Stimulated activated CD4-positive, alpha-beta T cell treated with anti-CD3 and anti-CD28 coated beads, Interleukin-1b, Interleukin-23, amount 100 ng/mL, for 24 hours (primary cell): ENCODE data around the gene DEDD2.

Source experiments
- DNase-seq, 4 experiments: peaks; one replicate each; pipeline ENCODE4 v3.0.0-alpha.2; 2020; ENCODE audit warnings: low read depth in 4 of 4, low spot score in 1 of 4

The DEDD2 gene

DNA sequence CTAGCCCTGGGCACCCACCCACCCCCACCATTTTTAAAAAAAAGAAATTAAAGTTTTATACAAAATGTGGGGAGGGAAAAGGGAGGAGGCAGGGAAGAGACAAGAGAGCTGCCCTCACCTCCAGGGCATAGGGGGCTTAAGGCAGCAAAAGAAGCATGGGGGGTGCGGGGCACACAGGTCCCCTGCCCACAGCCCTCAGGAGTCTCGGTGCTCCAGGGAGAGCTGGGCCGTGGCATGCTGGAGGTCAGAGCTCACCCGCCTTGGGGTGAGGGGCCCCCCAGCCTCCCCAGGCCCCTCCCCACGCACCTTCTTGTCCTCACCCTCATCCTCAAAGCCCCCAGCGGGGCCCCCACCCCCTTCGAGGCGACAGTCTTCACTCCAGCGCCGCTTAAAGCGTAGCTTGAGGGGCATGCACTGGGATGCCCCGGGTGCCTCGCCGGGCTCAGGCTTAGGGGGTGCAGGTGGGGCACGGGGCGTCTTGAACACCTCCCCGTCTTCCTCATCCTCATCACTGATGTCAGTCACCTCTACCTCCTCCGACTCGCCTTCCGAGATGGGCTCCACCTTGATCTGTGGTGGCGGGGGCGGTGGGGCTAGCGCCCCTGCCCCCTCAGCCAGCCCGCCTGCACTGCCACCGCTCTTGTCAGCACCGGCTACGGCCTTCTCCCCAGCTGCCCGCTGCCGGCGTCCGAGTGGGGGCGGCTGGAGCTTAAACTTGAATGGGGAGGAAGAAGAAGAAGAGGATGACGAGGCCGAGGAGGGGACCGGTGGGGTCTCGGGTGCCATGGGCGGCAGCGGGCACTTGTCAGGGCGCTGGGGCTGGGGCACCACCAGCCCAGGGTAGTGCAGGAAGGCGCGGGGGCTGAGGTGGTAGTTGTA, 31.0 kb upstream of the DEDD2 start:
- DNase-seq = no peak

DNA sequence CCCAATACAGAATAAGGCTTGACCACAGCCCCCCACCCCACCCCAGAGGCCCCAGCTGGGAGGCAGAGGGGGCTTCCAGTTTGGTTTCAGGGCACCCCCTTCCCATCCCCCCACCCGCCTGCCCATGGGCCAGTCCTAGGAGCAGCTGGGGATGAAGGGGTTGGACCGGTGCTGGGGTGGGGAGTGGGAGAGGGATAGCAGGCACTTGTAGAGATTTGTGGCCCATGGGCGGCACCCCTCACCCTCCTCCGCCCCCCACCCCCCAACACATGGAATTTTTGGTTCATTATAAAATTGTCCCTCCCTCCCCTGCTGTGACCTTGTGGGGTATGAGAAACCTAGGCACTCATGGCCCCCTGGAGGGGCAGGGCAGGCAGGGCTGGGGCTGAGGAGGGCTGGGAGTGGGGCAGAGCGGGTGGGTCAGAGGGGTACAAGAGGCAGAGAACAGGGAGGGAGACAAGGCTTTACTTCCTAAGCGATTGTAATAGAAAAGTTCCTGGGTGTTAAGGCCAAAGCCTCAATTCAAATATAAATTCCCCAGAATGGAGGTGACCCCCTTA, 30.2 kb upstream of the DEDD2 start:
- DNase-seq = no peak

DNA sequence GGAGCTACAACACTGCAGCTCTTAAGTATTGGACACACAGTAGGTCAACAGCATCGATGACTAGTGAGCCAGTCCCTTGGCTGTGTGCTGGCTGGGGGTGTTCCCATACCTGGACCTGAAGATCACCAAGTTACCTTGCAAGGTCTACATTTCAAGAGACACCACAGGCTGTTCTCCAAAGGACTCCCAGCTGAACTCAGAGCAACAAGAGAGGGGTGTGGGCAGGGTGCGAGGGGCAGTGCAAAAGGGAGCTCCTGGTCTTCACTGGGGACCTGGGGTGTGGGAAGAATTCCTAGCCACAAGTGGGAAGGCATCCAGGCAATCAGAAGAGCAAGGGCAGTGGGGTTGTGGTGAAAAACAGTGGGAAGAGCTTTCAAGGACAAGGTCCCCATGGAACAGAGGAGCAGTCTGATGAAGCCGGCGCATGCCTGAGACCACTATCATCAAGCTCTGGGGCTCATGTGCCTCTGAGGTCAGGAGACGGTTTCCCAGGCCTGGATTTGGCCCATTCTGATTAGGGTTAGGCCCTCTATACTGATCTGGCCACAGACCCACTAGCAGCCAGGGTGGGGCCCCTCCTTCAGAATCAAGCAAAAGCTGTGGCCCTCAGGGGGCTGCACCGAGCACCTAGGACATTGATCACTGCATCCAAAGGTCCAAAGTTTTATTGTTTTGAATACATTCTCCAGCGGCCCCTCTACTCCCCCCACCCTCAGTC, 29.6 kb upstream of the DEDD2 start:
- DNase-seq = no peak

- DNase-seq = no peak
Observed at GRCh38 chr19:42246143-42246921, 28.9 kb upstream of the DEDD2 start.

DNA sequence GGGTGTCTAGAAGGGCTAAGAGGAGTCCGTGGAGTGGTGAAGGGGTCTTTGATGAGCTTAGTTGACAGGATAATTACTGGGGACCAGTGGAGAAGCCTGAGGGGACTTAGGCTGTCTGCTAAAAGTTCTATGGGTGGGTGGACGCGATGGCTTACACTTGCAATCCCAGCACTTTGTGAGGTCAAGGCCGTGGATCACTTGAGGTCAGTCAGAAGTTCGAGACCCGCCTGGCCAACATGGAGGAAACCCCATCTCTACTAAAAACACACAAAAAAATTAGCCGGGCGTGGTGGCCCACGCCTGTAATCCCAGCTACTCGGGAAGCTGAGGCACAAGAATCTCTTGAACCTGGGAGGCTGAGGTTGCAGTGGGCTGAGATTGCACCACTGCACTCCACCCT, 27.8 kb upstream of the DEDD2 start:
- DNase-seq = no peak

DNA sequence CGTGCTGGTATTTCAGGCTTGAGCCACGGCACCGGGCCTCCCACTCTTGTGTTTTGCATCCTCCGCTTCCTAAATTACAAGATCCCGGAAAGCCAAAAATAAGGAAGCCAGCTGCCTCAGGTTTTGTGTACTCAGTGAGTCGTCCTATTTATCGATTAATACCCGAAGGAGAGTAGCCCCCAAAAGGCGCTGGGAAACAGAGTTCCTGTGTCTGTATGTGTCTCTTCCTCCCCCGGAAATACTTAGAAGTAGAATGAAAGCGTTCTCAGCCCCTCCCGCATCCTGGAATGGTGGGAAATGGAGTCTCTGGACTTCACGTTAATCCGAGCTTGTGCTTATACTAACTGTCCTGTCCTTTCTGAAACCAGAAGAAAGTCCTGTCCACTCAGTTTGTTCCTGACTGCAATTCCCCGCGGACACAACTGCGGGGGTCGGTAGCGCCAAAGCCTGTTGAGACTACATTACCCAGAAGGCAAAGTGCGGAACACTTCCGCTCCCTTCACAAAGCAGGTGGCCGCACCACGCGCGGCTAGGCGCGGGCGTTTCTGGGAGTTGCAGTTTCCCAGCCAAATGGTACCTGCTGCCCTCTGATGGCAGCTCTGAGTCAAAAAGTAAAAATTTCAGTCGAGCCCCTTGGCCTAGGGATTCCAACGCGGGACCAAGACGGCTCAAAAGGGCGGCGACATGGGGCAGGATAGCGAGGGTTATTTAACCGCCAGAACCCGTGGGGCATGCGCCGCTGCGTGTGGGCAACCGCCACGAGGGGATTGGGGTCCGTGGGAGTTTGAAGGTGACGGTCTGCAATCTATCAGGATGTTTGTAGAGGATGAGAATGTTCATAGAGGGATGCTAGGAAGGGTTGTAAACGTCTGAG, 27.1 kb upstream of the DEDD2 start:
- peak; percentile 74 to 90 (median 84) for DNase-seq

GRCh38 chr19:42242512-42243409, 25.3 kb upstream of the DEDD2 start, which contains the start of gene GSK3A:
GSK3A (minus strand) TSS chr19:42242602; CDS start chr19:42242465, 137 bp downstream.
- peak; percentile 82 to 93 (median 90) for DNase-seq

GRCh38 chr19:42242069-42242511, 24.6 kb upstream of the DEDD2 start:
- no peak for DNase-seq

DNA sequence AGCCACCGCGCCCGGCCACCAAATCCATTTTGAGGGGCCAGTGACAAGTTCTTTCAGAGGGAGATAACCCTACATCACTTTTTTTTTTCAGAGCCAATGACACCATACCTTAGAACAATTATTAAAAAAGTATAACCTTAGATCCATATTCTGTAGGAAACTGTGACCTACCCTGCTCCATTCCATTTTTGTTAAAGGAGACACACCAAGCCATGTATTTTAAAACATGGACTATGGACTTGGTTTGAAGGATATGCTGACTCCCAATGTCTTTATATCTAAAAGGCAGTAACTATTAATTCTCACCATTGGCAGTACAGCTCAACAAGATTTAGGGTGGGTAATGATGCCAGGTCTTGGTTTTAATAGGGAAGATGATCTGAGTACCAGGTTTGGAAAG, 23.8 kb upstream of the DEDD2 start:
- DNase-seq = no peak

- DNase-seq = no peak
Observed at GRCh38 chr19:42239544-42240220, 22.2 kb upstream of the DEDD2 start.

DNA sequence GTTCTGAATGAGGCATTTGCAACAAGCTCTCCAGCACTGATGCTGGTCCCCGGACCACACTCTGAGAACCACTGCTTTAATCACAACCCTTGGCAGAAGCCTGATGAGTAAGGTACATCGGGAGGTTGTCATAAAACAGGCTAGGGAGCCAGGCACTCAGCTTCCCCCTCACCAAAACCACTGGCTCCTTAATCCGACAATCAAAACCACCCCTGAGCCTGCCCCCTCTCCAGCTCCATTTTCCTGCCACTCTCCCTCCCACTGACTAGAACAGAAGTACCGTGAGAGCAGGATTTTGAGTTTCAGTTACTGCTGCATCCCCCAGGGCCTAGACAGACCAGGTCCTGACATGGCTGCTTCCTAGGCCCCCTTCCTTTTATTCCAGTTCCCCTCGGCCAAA, 17.7 kb upstream of the DEDD2 start:
- DNase-seq = no peak

GRCh38 chr19:42234364-42234763, 16.9 kb upstream of the DEDD2 start:
- DNase-seq = no peak

- no peak for DNase-seq
Observed at GRCh38 chr19:42233678-42234292, 16.3 kb upstream of the DEDD2 start.

DNA sequence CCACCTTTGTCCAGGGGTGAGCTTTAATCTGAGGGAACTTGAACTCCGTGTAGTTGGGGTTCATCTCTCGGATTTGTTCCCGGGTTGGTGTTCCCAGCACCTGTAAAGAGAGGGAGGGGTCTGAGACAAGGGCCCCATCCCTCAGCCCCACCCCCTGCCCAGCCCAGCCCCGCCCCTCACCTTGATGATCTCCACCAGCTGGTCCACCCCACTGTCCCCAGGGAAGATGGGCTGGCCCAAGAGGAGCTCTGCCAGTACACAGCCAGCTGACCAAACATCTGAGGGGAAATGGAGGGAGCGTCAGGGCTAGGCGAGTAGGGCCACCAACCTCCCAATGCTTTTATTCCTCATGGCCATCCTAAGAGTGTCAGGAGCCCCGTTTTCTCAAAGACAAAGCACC, 15.6 kb upstream of the DEDD2 start:
- no peak for DNase-seq

DNA sequence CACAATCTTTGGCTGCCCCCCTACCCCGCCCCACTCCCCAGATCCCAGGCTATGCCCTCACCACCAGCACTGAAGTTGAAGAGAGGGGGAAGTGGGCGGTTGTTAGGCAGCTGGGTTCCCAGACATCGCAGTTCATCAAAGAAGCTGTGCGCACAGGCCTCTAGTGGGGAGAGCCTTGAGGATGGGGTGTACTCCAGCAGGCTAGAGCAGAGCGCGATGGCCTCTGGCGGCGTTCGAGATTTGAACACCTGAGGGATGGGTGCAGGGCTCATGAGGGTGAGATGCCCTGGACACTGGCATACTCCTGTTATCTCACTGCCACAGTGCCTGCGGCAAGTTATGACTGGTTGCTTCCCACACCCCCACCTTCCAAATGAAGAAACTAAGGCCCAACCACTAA, 15.0 kb upstream of the DEDD2 start:
- DNase-seq = no peak

- no peak for DNase-seq
Observed at GRCh38 chr19:42230571-42230970, 13.1 kb upstream of the DEDD2 start.

DNA sequence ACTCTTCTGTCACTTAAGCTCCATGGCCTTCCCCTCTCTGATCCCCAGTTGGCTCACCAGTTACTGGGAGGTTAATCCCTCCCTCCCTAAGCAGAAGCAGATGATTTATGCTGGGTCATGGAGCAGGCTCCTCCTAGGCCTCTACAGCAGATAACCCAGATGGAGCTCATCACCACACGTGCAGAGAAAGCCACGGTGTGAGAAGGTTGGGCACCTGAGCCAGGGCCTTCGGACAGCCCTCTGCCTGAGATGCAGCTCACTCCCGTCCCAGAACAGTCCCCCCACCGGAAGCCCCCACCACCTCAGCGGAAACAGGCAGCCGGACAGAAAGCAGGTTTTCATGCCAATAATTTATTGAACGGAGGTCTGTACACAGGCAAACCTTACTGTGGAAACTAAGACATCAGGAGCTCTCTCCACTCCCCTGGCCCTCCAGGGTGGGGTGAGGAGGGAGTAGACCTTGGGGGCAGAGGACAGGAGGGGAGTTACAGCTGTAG, 12.4 kb upstream of the DEDD2 start:
- no peak for DNase-seq

GRCh38 chr19:42229301-42229854, 11.9 kb upstream of the DEDD2 start:
- DNase-seq = no peak
